ENCODE results near the gene ADGRV1. TPM values are rescaled to one million over a fixed set of nuclear protein-coding genes. Genes with fewer than 3 reads are reported as not detected.
"Not testable (repeated sequence)": the region's sequence is repeated elsewhere in the genome, so short reads cannot be mapped to it uniquely, and the experiment has no call there.

Gene ADGRV1
- total RNA-seq, 1 experiment from 2014 or later: 64.8 TPM

DNA sequence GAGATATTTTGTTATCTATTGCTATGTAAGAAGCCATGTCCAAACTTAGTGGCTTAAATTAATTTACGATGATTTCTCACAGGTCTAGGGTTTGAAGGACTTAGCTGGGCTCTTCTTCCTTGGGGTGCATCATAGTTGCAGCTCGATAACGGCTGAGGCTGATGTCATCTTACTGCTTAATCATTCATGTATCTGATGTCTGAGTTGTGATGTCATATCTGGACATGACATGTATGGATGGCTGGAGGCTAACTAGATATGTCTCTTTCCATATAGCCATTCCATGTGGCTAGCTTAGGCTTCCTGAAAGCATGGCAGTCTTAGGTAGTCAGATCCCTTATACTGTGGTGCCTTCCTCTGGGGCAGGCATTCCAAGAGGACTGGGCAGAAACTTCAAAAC lies 31.6 kb downstream of the ADGRV1 start:
- no peak overlapping the region for H3K4me2 ChIP-seq (ENCODE audit: insufficient read depth, insufficient read length, low read length)
- no peaks in the 10 kb centered on the region for H4K20me1 ChIP-seq (ENCODE audit: control insufficient read depth, insufficient read depth, insufficient read length)
- no peak overlapping the region for H3K23ac ChIP-seq (ENCODE audit: insufficient read length, low read depth, low read length)
- H3K79me1 ChIP-seq (ENCODE audit: insufficient read depth, low read depth, low read length, poor library complexity, severe bottlenecking): no peaks in the 10 kb centered on the region
- H3K79me2 ChIP-seq (ENCODE audit: insufficient read depth, low read length): peaks cover 12% of the 10 kb centered on the region
- H3K9ac ChIP-seq (ENCODE audit: extremely low read depth, insufficient read length, low read length): no peak overlapping the region
- H2BK120ac ChIP-seq (ENCODE audit: low read depth, low read length, poor library complexity, severe bottlenecking): no peak overlapping the region
- H3K9me3 ChIP-seq (ENCODE audit: control insufficient read depth, low read depth, low read length): no peaks in the 10 kb centered on the region
- no peak overlapping the region for H3T11ph ChIP-seq (ENCODE audit: low read length)
- no peak overlapping the region; a peak in 1 of 7 replicates for H3K27ac Mint-ChIP-seq
- no CpG with 5 or more reads among the region's 3 CpGs for WGBS (ENCODE audit: extremely low coverage, insufficient read length, low lambda C conversion rate)
- no peak overlapping the region for H3K27ac ChIP-seq (ENCODE audit: insufficient read length, low read depth, low read length)
- H2BK20ac ChIP-seq (ENCODE audit: low read depth, low read length, poor library complexity, severe bottlenecking): no peak overlapping the region
- H3K27me3 Mint-ChIP-seq (ENCODE audit: low read depth): no peaks in the 10 kb centered on the region
- no peak overlapping the region for H2BK5ac ChIP-seq (ENCODE audit: insufficient read length, low read length)
- no peak overlapping the region for H2AK5ac ChIP-seq (ENCODE audit: insufficient read length, low read length)
- no peak overlapping the region for H4K91ac ChIP-seq (ENCODE audit: insufficient read length, low read depth, low read length)
- H3K4ac ChIP-seq (ENCODE audit: low read depth, low read length): no peak overlapping the region
- peaks cover 26 to 29% of the 10 kb centered on the region in 2 experiments for H3K9me3 Mint-ChIP-seq
- no peak overlapping the region for H4K5ac ChIP-seq (ENCODE audit: insufficient read length, low read depth, low read length)
- peaks cover 3% of the 10 kb centered on the region; the same call in 1 of the 2 replicates for H3K4me1 ChIP-seq (ENCODE audit: insufficient read depth, low read length)
- H3K23me2 ChIP-seq (ENCODE audit: insufficient read length, low read depth, low read length, poor library complexity, severe bottlenecking): no peaks in the 10 kb centered on the region
- no peak overlapping the region for H3K14ac ChIP-seq (ENCODE audit: insufficient read depth, low read length)
- no peak overlapping the region for H2BK12ac ChIP-seq (ENCODE audit: insufficient read length, low read depth, low read length)
- H3K56ac ChIP-seq (ENCODE audit: insufficient read length, low read depth, low read length): no peak overlapping the region
- H3K4me1 Mint-ChIP-seq: peaks cover 17 to 23% of the 10 kb centered on the region in 2 experiments
- H3K27me3 ChIP-seq (ENCODE audit: insufficient read depth, low read length): no peaks in the 10 kb centered on the region
- no peak overlapping the region for H4K8ac ChIP-seq (replicated peaks; ENCODE audit: insufficient read length, low read depth, low read length)
- no peak overlapping the region for H2BK15ac ChIP-seq (ENCODE audit: low read depth, low read length)
- no peak overlapping the region for H2AFZ ChIP-seq (ENCODE audit: low read length)
- H3K4me3 Mint-ChIP-seq: no peak overlapping the region
- no peak overlapping the region for H3K18ac ChIP-seq (ENCODE audit: insufficient read length, low read depth, low read length)
- DNase-seq: no peak
- TF ChIP-seq, protein P1, sequence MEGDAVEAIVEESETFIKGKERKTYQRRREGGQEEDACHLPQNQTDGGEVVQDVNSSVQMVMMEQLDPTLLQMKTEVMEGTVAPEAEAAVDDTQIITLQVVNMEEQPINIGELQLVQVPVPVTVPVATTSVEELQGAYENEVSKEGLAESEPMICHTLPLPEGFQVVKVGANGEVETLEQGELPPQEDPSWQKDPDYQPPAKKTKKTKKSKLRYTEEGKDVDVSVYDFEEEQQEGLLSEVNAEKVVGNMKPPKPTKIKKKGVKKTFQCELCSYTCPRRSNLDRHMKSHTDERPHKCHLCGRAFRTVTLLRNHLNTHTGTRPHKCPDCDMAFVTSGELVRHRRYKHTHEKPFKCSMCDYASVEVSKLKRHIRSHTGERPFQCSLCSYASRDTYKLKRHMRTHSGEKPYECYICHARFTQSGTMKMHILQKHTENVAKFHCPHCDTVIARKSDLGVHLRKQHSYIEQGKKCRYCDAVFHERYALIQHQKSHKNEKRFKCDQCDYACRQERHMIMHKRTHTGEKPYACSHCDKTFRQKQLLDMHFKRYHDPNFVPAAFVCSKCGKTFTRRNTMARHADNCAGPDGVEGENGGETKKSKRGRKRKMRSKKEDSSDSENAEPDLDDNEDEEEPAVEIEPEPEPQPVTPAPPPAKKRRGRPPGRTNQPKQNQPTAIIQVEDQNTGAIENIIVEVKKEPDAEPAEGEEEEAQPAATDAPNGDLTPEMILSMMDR (conservative IDR thresholded peaks at IDR 0.05): no peak
- peaks cover 23 to 33% (median 29%) of the 10 kb centered on the region in 3 experiments for H3K36me3 Mint-ChIP-seq (ENCODE audit: insufficient read depth in 1 of 3, low read depth in 3 of 3)

DNA sequence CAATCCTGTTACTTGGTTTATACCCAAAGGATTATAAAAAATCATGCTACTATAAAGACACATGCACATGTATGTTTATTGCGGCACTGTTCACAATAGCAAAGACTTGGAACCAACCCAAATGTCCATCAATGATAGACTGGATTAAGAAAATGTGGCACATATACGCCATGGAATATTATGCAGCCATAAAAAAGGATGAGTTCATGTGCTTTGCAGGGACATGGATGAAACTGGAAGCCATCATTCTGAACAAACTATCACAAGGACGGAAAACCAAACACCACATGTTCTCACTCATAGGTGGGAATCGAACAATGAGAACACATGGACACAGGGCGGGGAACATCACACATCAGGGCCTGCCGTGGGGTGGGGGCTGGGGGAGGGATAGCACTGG lies 34.5 kb downstream of the ADGRV1 start:
- not testable (repeated sequence) for H2BK12ac ChIP-seq (ENCODE audit: insufficient read length, low read depth, low read length); H2AFZ ChIP-seq (ENCODE audit: low read length); H4K8ac ChIP-seq (replicated peaks; ENCODE audit: insufficient read length, low read depth, low read length); H3K27me3 ChIP-seq (ENCODE audit: insufficient read depth, low read length); H3K23ac ChIP-seq (ENCODE audit: insufficient read length, low read depth, low read length); H3K27me3 Mint-ChIP-seq (ENCODE audit: low read depth); H3T11ph ChIP-seq (ENCODE audit: low read length); H3K4ac ChIP-seq (ENCODE audit: low read depth, low read length); DNase-seq; H3K4me2 ChIP-seq (ENCODE audit: insufficient read depth, insufficient read length, low read length); H3K27ac ChIP-seq (ENCODE audit: insufficient read length, low read depth, low read length); H3K79me1 ChIP-seq (ENCODE audit: insufficient read depth, low read depth, low read length, poor library complexity, severe bottlenecking); H2BK20ac ChIP-seq (ENCODE audit: low read depth, low read length, poor library complexity, severe bottlenecking); H2BK120ac ChIP-seq (ENCODE audit: low read depth, low read length, poor library complexity, severe bottlenecking); H4K20me1 ChIP-seq (ENCODE audit: control insufficient read depth, insufficient read depth, insufficient read length); H3K4me1 ChIP-seq (ENCODE audit: insufficient read depth, low read length); H3K18ac ChIP-seq (ENCODE audit: insufficient read length, low read depth, low read length); H2BK15ac ChIP-seq (ENCODE audit: low read depth, low read length); H3K4me1 Mint-ChIP-seq; H3K4me3 Mint-ChIP-seq; H3K9me3 ChIP-seq (ENCODE audit: control insufficient read depth, low read depth, low read length); H4K5ac ChIP-seq (ENCODE audit: insufficient read length, low read depth, low read length); H3K9ac ChIP-seq (ENCODE audit: extremely low read depth, insufficient read length, low read length); H3K27ac Mint-ChIP-seq; H4K91ac ChIP-seq (ENCODE audit: insufficient read length, low read depth, low read length); H2AK5ac ChIP-seq (ENCODE audit: insufficient read length, low read length); H3K23me2 ChIP-seq (ENCODE audit: insufficient read length, low read depth, low read length, poor library complexity, severe bottlenecking); H3K79me2 ChIP-seq (ENCODE audit: insufficient read depth, low read length); H2BK5ac ChIP-seq (ENCODE audit: insufficient read length, low read length); H3K14ac ChIP-seq (ENCODE audit: insufficient read depth, low read length); H3K56ac ChIP-seq (ENCODE audit: insufficient read length, low read depth, low read length)
- no CpG with 5 or more reads among the region's 6 CpGs for WGBS (ENCODE audit: extremely low coverage, insufficient read length, low lambda C conversion rate)
- peaks cover 37 to 49% (median 41%) of the 10 kb centered on the region in 3 experiments for H3K36me3 Mint-ChIP-seq (ENCODE audit: insufficient read depth in 1 of 3, low read depth in 3 of 3)
- H3K9me3 Mint-ChIP-seq: peaks cover 39 to 40% of the 10 kb centered on the region in 2 experiments

Measured in H9 (cell line).